ENCODE results near the gene SART3.
A peak's percentile ranks its signal among the peaks of the same experiment; 100 is the strongest.
"Not testable (repeated sequence)": the region's sequence is repeated elsewhere in the genome, so short reads cannot be mapped to it uniquely, and the experiment has no call there.

SART3 gene

DNA sequence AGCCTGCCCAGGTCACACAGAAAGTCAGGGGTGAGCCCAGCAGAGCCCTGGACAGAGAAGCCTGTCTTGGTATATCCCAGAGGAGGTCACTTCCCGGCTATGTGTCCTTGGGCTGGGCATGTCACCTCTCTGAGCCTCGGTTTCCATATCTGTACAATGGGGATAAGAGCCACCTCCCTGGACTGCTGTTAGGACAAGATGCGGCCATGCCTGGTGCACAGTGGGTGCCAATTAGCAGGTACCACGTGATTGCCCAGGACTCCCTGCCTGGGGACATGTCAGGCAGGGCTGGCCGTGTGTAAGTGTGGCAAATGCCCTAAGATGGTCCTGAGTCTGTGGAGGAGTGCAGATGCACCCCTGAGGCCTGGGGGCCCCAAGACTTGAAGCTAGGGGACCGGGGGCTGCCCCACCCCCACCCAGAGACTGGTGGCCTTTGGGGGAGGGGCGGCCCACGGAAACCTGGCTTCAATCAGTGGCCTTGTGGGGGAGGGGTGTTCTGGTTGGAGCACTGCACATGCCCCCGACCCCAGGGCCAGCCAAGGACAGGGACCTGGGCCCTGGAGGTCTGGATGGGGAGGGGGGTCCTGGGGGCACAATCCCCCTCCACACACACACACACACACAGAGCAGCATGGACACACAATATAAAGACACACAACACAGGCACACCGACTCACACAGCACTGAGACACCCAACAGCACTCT is 36.0 kb upstream of the SART3 start:
- DNase-seq = no peak

DNA sequence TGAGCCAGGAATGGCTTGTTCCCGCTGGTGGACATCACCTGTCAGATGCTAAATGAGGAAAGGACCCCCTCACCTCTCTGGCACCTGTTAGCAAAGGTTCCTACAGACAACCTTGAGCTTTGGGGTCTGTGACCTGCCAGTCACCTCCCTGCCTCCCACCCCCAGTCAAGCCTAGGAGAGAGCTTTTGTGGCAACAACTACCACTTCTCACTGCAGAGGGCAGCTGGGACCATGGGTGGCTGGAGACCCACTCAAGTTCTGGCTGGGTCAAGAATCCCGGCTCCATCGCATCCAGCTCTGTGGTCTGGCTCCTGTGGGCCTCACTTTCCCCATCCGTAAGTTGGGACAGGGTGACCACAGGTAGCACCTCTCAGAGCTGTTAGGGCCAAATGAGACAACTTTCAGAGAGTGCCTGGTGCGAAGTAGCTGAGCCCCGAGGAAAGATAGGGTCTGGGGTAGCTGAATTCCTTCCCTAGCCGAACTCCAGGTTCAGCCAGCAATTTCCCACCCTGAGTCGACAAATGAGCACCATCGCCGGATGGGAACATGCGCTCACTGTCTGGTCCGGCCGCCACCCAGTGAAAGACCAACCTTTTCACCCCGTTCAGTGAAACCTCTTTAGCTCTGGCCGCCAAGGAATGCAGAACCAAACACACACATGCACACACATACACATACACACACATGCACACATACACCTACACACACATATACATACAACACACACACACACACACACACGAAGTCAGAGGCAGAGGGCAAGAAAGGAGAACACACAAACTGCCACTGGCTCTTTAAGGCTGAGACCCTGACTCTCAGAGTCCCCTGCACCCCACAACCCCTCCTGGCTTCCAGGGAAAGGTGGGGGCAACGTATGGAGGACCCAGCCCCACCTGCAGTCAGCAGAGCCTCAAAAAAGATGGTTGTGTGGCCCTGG is 35.0 kb upstream of the SART3 start:
- DNase-seq = no peak

DNA sequence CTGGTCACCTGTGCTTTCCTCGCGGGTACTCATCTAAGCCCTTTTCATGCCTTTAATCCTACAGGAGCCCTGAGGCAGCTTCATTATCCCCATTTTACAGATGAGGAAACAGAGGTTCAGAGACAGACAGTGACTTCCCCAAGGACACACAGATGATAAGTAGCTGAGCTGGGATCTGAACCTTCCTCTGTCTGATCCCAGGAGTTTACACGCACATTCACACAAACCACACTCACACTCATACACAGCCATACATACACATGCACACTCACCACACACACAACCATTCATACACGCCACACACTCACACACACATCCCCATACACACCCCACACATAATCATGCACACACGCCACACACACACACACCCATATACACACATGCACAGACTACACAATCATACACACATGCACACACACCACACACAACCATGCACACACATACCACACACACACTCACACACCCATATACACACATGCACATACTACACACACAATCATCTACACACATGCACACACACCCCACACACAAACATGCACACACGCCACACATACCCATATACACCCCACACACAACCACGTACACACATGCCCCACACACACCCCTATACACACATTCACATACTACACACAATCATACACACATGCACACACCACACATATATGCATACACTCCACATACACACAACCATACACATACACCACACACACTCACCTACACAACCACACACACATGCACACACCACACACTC is 34.2 kb upstream of the SART3 start:
- DNase-seq = no peak

GRCh38 chr12:108594323-108594903 is 33.4 kb upstream of the SART3 start:
- no peak for DNase-seq

DNA sequence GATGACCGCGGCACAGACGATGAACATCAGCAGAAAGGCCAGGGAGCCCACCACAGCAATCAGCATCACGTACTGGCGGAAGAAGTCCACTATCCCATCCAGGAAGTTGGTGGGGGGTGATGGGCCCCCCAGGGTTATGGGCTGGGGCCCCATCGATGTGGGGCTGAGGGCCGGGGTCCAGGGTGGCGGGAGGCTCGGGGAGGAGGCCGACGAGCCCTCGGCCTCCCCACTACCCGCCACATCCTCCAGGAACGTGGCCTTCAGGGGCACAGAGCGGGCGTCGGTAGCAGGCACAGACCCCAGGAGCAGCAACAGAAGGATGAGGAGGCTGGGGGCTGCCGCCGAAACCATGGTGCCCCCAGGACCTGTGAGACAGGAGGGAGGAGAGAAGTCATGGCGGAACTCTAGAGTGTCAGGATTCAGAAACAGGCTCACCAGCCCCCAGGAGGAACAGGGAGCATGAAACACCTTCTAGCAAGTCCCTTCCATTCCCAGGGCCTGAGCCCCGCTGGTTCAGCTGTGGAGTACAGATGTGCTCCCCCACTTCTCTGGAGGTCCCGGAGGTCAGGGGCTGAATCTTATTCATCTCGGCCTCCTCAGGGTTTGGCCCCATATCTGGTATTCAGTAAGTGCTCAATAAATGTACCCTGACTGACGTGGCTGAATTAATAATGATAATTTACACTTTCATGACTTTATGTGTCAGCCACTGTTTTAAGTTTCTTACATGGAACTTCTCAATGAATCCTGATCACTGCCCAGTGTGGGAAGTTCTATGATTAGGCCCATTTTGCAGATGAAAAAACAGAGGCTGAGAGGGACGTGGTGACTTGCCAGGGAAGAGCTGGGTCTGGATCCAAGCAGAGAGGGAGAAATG is 31.3 kb upstream of the SART3 start:
- DNase-seq = no peak

DNA sequence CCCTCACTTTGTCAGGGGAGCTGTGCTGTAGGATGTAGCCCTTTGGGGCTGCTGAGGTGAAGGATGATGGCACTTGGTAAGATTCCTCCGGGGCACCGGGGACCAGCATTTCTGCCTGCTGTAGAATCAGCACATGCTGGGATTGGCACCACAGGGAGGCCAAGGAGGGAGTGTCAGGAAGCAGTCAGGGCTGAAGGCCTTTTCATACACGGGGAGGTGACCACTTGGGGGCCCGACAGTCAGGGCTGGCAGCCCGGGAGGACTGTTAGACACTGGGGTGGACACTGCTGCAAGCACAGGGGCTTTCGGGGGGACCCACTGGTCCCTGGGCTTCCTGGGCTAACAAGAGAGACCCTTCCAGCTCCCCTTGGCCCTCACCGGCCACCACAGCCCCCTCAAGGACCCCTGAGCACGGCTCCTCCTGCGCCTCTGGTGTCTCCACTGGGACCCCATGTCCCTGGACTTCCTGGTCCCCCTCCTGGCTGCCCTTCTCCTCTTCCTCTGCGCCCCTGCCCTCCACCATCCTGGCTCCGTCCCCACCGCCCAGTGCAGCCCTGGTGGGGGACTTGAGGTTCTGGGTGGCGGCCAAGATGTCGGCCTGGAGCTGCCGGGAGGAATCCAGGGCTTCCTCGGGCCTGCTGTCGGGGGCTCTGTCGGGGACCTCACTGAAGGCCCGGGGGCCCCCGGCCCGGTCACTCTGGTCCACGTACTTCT is 30.5 kb upstream of the SART3 start:
- DNase-seq = no peak

- DNase-seq = not testable (repeated sequence)
Observed at GRCh38 chr12:108590463-108590862, 29.5 kb upstream of the SART3 start.

GRCh38 chr12:108589840-108590229 is 28.9 kb upstream of the SART3 start:
- no peak for DNase-seq

DNA sequence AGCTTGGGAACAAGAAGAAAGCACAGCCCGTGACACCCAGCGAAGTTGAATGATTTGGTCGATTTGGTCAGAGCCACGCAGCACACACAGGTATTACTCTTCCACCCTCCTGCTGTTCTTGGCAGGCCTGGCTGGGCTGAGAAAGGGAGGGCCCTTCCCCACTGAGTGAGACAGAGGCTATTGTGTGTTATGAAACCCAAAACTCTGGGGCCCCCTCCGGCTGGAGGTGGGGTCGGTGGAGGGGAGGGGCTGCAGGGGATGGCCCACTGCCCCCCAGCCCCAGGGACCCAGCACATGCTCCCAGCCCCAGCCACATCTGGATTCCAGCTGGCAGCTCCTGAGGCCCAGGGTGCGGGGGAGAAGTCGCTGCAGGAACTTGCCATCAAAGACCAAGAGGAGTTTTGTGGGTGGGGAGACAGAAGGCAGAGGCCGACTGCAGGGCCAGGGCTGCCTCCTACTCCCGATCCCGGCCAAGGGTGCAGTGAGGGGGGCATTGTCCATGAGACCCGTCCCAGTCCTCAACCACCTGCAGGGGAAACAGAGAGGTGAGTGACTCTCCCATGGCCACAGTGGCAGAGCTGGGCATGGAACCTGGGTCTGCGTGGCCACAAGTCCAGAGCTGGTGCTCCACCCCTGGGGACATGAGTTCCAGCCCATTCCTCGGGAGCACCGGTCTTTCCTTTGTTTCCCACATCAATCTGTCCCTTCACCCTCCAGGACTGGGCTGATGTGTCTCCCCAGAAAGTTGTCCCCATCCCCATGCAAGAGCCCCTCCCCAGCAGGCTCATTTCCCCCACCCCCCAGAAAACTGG is 28.3 kb upstream of the SART3 start:
- peak; percentile 82 for DNase-seq

GRCh38 chr12:108587826-108588225 is 26.9 kb upstream of the SART3 start:
- DNase-seq = no peak

DNA sequence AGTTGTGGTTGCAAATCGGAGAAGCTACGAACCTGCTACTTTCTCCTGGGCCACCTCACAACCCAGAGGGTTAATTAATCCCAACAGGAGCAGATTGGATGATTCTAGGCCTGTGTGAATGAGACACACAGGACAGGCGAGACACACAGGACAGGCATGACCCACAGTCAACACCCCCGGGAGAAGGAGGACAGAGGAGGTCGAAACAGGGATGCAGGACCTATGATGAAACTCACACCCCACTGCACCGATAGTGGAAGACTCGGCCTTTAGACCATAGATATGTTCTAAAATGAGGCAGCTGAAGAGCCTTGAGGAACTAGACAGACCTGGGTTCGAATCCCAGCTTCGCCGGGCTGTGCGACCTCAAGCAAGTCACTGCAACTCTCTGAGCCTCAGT is 25.3 kb upstream of the SART3 start:
- no peak for DNase-seq

DNA sequence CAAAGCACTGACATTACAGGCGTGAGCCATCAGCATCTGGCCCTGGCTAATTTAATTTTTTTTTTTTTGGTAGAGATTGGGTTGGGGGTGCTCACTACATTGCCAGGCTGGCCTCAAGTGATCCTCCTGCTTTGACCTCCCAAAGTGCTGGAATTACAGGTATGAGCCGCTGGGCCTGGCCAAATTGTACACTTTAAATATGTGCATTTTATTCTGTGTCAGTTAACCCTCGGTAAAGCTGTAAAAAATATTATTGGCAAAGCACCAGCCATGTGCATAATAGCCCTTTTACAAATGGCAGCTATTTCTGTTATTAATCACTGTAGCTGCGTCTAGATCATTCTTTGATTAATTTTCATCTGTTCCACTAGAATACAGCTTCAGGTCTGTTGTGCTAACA is 24.9 kb upstream of the SART3 start:
- DNase-seq = peak; percentile 63

- no peak for DNase-seq
Observed at GRCh38 chr12:108584456-108585065, 23.6 kb upstream of the SART3 start.

DNA sequence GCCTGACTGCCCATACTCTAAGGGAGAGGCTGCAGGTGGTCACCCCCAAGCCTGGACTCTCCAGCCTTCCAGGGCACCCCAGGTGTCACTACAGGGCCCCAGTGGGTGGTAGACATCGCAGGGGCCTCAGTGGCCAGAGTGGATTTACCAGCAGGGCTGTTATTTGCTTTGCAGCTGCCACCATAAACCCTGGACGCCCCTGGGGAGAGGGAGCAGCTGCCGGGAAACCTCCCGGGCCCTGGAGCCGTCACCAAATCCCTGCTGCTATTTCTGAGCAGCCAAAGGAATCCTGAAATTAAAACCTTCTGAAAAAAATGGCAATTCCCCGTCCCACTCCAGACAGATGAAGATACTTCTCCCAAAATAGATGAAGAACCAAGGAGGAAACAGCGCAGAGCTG is 23.0 kb upstream of the SART3 start:
- no peak for DNase-seq

GRCh38 chr12:108582978-108583770 is 22.2 kb upstream of the SART3 start:
- no peak for DNase-seq

DNA sequence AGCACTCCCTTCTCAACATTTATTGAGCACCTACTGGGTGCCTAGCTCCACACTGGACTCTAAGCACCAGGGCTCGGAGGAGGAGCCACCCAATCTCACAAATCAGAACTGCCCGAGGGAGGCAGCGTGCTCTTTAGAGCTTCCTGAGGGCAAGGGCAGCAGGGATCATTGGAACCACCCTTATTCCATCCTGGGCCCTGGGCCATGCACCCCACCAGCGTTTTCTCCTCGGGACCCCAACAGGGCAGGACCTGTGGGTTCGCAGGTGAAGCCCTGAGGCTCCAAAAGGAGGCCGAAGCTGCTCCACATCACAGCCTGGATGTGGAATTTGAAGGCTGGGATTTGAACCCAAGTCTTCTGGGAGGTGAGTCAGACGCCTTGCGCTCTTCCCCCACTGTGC is 21.5 kb upstream of the SART3 start:
- DNase-seq = no peak

GRCh38 chr12:108581311-108582227 is 20.6 kb upstream of the SART3 start:
- DNase-seq = no peak

- DNase-seq = no peak
Observed at GRCh38 chr12:108580531-108580930, 19.6 kb upstream of the SART3 start.
